Heart right ventricle (tissue), 16 donors: ENCODE data around the gene SART3. TPM values are rescaled to one million over a fixed set of nuclear protein-coding genes. Genes with fewer than 3 reads are reported as not detected.
"Not testable (repeated sequence)": the region's sequence is repeated elsewhere in the genome, so short reads cannot be mapped to it uniquely, and the experiment has no call there.

ENCODE experiments used
- ATAC-seq, 8 donors: fragments of 200-7000 bp; cut with Tn5 transposase; one replicate each; pipeline ENCODE4 v1.9.1; 2020; ENCODE audit warnings: mild to moderate bottlenecking in 8 of 8, moderate library complexity in 8 of 8, moderate number of reproducible peaks in 1 of 8
- DNase-seq, 2 donors: peaks; one replicate each; pipeline ENCODE4 v3.0.0-alpha.2; 2020
- H3K27ac ChIP-seq, 10 donors: fragments of 200-600 bp; sonication (generic) in 2 of 10; one replicate each; pipeline versions ENCODE4 v1.5.0 to v1.8.0; 2020 to 2022; ENCODE audit warnings: mild to moderate bottlenecking in 3 of 10
- H3K27me3 ChIP-seq, 7 donors: fragments of 200-600 bp; one replicate each; pipeline ENCODE4 v1.8.0; 2021 to 2022; ENCODE audit warnings: mild to moderate bottlenecking in 2 of 7
- H3K36me3 ChIP-seq, 9 donors: fragments of 200-600 bp; sonication (generic) in 1 of 9; one replicate each; pipeline versions ENCODE4 v1.5.0 to v1.8.0; 2020 to 2022; ENCODE audit warnings: mild to moderate bottlenecking in 2 of 9
- H3K4me1 ChIP-seq, 9 donors: fragments of 200-600 bp; sonication (generic) in 1 of 9; one replicate each; pipeline versions ENCODE4 v1.5.0 to v1.8.0; 2020 to 2022; ENCODE audit warnings: mild to moderate bottlenecking in 4 of 9
- H3K4me3 ChIP-seq, 10 donors: fragments of 200-600 bp; sonication (generic) in 2 of 10; one replicate each; pipeline versions ENCODE4 v1.5.0 to v1.8.0; 2020 to 2022; ENCODE audit warnings: mild to moderate bottlenecking in 7 of 10, moderate library complexity in 2 of 10
- H3K9me3 ChIP-seq, 11 donors: fragments of 200-600 bp in 10 of 11; sonication (generic) in 2 of 11; one replicate each; pipeline versions ENCODE4 v1.5.0 to v1.8.0; 2013 to 2022; ENCODE audit warnings: mild to moderate bottlenecking in 2 of 11, control low read depth in 1 of 11, moderate library complexity in 1 of 11
- WGBS, 2 donors: extraction: QIAGEN DNeasy Blood & Tissue Kit; methylation state at CpG; one replicate each; pipeline ENCODE4 v1.1.7; 2013; ENCODE audit warnings: inconsistent platforms in 1 of 2; 5-methylcytosine and 5-hydroxymethylcytosine counted together
- intact Hi-C, 10 donors: fragments of 100-400 bp; cut with DNase I; formaldehyde crosslinking; loops; one replicate each; pipeline versions ENCODE4 v1.11.1 to v1.14.2; 2022
- polyA plus RNA-seq, 2 donors: library from polyadenylated mRNA; stranded (reverse); fragments of 200-250 nt; gene quantifications; one replicate each; pipeline ENCODE4 v1.2.3, GENCODE V29; 2013
- total RNA-seq, 10 donors: library from RNA; stranded (reverse); fragmentation: NEBNext Ultra II Directional in 3 of 10; extraction: Animal tissue kit (Norgen Biotek cat#: 25700) in 3 of 10; gene quantifications; one replicate each; pipeline versions ENCODE4 v1.2.1 to v1.2.4, GENCODE V29; 2021 to 2023
- TF ChIP-seq, protein P1 (sequence below), 9 donors: fragments of 200-600 bp; sonication (generic) in 2 of 9; IDR thresholded peaks; one replicate each; pipeline versions ENCODE4 v1.5.0 to v1.8.0; 2021 to 2022; ENCODE audit warnings: antibody characterized with exemption in 9 of 9, mild to moderate bottlenecking in 5 of 9, moderate library complexity in 1 of 9
- donor health status: Arrhythmogenic right ventricular cardiomyopathy.
- donor health status: ischemic (EF 13 %, LVEDD 7.1; RV severe dilation, severe dysfunction).
- donor health status: healthy with polysubstance abuse.
- donor health status: DM: no; HTN: yes; CAD: no.
- donor health status: DM: no; HTN: no; CAD: no.
- donor health status: ischemic (EF 25% LVEDD 6.9; RV normal size, moderate dysfunction).
- donor health status: ischemic (EF 25% LVEDD 5.7; RV mildly dilated, moderate dysfunction).
- donor health status: healthy.
- donor health status: DM: yes; HTN: yes; CAD: no.
- donor health status: Ischemic cardiomyopathy.
- donor health status: ischemic (EF 35%, LVEDD 5.7; RV mildly dilated, moderate dysfunction).
- donor health status: nonischemic (EF 11% LVEDD 7.7; RV severe dilation, severe dysfunction).
- donor health status: DM: yes; HTN: yes; CAD: no.
- donor health status: PGD.
- donor health status: ischemic (EF 29% LVEDD 5.4; RV normal size, mild dysfunction).
- donor health status: nonischemic (EF 23%, LVEDD 6.1; RV moderate dilation, normal function).

SART3 gene
- total and polyA plus RNA-seq, 12 donors = 13.5 to 38.0 (median 24.4) TPM

DNA sequence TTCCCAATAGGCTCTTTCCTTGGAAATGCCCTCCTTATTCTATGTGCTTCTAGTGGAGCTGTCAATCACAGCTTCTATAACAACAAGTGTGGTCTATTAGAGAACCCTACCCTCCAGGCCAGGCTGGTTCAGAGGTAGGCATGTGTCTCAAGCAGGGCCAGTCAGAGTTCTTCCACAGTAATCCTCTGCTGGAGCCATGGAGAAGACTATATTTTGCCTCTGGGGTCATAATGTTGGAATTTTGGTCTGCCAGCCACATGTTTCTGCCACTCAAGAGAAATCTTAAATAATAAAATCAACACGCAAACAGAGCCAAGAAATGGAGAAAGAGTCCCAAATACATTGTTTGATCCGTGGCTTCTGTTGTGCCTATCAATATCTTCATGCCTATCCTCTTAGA, 69.7 kb downstream of the SART3 start:
- Histone ChIP-seq H3K27me3 (peaks cover 0 to 35% (median 14%) of the 10 kb centered on the region in 7 donors), H3K27ac (no peak overlapping the region), H3K36me3 (no peaks in the 10 kb centered on the region), H3K4me3 (no peak overlapping the region), H3K9me3 (peaks cover 0 to 13% (median 0%) of the 10 kb centered on the region in 11 donors), H3K4me1 (no peaks in the 10 kb centered on the region)
- intact Hi-C loops = loop anchor here in 1 of 10 donors (10.0 kb wide), 1 partner anchor 266 kb away; no protein-coding TSS in a partner anchor
- ATAC-seq (no peak), DNase-seq (no peak)
- TF ChIP-seq, protein P1, sequence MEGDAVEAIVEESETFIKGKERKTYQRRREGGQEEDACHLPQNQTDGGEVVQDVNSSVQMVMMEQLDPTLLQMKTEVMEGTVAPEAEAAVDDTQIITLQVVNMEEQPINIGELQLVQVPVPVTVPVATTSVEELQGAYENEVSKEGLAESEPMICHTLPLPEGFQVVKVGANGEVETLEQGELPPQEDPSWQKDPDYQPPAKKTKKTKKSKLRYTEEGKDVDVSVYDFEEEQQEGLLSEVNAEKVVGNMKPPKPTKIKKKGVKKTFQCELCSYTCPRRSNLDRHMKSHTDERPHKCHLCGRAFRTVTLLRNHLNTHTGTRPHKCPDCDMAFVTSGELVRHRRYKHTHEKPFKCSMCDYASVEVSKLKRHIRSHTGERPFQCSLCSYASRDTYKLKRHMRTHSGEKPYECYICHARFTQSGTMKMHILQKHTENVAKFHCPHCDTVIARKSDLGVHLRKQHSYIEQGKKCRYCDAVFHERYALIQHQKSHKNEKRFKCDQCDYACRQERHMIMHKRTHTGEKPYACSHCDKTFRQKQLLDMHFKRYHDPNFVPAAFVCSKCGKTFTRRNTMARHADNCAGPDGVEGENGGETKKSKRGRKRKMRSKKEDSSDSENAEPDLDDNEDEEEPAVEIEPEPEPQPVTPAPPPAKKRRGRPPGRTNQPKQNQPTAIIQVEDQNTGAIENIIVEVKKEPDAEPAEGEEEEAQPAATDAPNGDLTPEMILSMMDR (IDR thresholded peaks at IDR 0.05) = no peak
- WGBS, 2 donors = 62 to 72% methylated on average over 2 of the region's 2 CpGs

DNA sequence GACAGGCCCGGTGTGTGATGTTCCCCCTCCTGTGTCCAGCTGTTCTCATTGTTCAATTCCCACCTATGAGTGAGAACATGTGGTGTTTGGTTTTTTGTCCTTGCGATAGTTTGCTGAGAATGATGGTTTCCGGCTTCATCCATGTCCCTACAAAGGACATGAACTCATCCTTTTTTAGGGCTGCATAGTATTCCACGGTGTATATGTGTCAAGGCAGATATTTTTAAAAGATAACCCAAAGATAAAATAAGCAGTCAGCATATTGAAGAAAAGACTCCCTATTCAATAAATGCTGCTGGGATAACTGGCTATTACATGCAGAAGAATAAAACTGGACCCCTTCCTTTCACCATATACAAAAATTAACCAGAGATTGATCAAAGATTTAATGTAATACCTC, 73.9 kb downstream of the SART3 start:
- peaks cover 0 to 13% (median 0%) of the 10 kb centered on the region in 11 donors for H3K9me3 ChIP-seq
- DNase-seq, H3K36me3 ChIP-seq, H3K4me3 ChIP-seq, ATAC-seq, H3K27ac ChIP-seq, intact Hi-C loops, H3K4me1 ChIP-seq: not testable (repeated sequence)
- peaks cover 0 to 18% (median 7%) of the 10 kb centered on the region in 7 donors for H3K27me3 ChIP-seq
- WGBS, 2 donors = 87% methylated on average over 4 of the region's 4 CpGs

DNA sequence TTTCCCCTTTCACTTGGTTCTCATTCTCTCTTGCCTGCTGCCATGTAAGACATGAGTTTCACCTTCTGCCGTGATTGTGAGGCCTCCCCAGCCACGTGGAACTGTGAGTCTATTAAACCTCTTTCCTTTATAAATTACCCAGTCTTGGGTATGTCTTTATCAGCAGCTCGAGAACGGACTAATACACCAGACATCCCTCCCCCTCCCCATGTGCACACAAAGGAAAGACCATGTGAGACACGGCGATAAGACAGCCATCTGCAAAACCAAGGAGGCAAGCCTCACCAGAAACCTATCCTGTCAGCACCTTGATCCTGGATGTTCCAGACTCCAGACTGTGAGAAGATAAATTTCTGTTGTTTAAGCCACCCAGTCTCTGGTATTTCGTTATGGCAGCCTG, 75.6 kb downstream of the SART3 start:
- H3K4me1 ChIP-seq, DNase-seq, intact Hi-C loops, H3K27ac ChIP-seq, ATAC-seq, H3K36me3 ChIP-seq, H3K4me3 ChIP-seq: not testable (repeated sequence)
- WGBS, 2 donors = 31 to 35% methylated on average over 7 of the region's 7 CpGs
- H3K27me3 ChIP-seq = peaks cover 0 to 30% (median 16%) of the 10 kb centered on the region in 7 donors
- H3K9me3 ChIP-seq = peaks cover 0 to 13% (median 0%) of the 10 kb centered on the region in 11 donors

DNA sequence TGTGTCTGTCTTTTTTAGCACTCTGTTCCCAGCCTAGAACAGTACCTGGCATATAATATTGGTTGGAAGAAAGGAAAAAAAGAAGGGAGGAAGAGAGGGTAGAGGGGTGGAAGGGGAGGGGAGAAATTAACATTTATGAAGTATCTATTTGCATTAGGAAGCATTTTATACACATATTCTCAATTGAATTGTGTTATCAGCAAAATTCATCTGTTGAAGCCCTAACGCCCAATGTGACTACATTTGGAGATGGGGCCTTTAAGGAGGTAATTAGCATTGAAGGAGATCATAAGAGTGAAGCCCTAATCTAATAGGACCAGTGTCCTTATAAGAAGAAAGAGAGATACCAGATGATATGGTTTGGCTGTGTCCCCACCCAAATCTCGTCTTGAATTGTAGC, 76.1 kb downstream of the SART3 start:
- intact Hi-C loops = no loop called here
- WGBS, 2 donors = 54 to 66% methylated on average over 2 of the region's 2 CpGs

DNA sequence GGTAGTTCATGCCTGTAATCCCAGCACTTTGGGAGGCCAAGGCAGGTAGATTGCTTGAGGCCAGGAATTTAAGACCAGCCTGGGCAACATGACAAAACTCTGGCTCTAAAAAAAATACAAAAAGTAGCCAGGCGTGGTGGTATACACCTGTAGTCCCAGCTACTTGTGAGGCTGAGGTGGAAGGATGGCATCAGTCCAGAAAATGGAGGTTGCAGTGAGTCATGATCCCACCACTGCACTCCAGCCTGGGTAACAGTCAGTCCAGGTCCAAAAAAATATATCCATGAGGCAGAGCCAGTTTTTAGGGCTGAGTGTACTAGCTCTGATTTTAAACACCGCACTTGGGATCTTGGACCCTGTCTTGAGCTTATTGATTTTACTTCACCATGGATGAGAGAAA, 76.5 kb downstream of the SART3 start:
- TF ChIP-seq, protein P1 (IDR thresholded peaks at IDR 0.05) = no peak
- no peak overlapping the region for H3K4me3 ChIP-seq
- no peaks in the 10 kb centered on the region for H3K36me3 ChIP-seq
- DNase-seq (no peak), ATAC-seq (no peak)
- no peaks in the 10 kb centered on the region for H3K4me1 ChIP-seq
- intact Hi-C loops = no loop called here
- peaks cover 0 to 35% (median 24%) of the 10 kb centered on the region in 7 donors for H3K27me3 ChIP-seq
- H3K9me3 ChIP-seq = peaks cover 0 to 13% (median 0%) of the 10 kb centered on the region in 11 donors
- WGBS, 2 donors = 69 to 81% methylated on average over 2 of the region's 2 CpGs
- no peak overlapping the region for H3K27ac ChIP-seq

More for the DNA sequence above, 76.1 kb downstream of the SART3 start:
- TF ChIP-seq, protein P1 (IDR thresholded peaks at IDR 0.05) = no peak
- Histone ChIP-seq H3K27me3 (peaks cover 0 to 35% (median 20%) of the 10 kb centered on the region in 7 donors), H3K27ac (no peak overlapping the region), H3K4me3 (no peak overlapping the region), H3K36me3 (no peaks in the 10 kb centered on the region), H3K4me1 (no peaks in the 10 kb centered on the region), H3K9me3 (peaks cover 0 to 13% (median 0%) of the 10 kb centered on the region in 11 donors)
- DNase-seq (no peak), ATAC-seq (no peak)
